ENCODE results near the gene PIEZO1. TPM values are rescaled to one million over a fixed set of nuclear protein-coding genes. Genes with fewer than 3 reads are reported as not detected.
A peak's percentile ranks its signal among the peaks of the same experiment; 100 is the strongest.

The PIEZO1 gene
- total RNA-seq, 1 donor from 2014 or later, result 240 TPM

- peaks cover 26% of the 10 kb centered on the region for H3K4me1 Mint-ChIP-seq (ENCODE audit: low read depth)
- H3K27ac Mint-ChIP-seq, result no peak overlapping the region
Measured at GRCh38 chr16:88695753-88696152, 89.3 kb downstream of the PIEZO1 start.

DNA sequence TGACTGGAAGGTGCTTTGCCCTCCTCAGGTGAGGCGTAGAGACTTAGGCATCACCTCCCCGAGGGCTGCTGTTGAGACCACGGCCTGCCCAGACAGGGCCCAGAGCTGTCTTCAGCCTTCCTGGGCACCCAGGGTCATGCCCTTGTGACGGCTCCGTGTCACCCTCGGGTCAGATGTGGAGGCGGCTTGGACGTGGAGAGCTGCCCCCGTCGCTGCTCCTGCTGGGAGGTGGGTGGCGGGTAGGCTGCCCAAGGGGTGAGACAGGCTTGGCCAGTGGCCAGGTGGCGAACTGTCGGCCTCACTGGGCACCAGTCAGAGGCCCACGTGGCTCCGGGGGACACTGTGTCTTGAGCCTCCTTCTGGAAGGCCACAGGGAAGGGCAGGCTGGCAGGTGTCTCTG, 89.8 kb downstream of the PIEZO1 start:
- intact Hi-C loops (cut with micrococcal nuclease), result no loop called here
- Mint-ChIP-seq H3K27me3 (ENCODE audit: low read depth) (no peaks in the 10 kb centered on the region), H3K4me3 (ENCODE audit: low read depth) (no peak overlapping the region), H3K36me3 (ENCODE audit: low read depth) (peaks cover 23% of the 10 kb centered on the region), H3K9me3 (no peaks in the 10 kb centered on the region), H3K4me1 (ENCODE audit: low read depth) (peaks cover 27% of the 10 kb centered on the region), H3K27ac (no peak overlapping the region)
- DNase-seq (ENCODE audit: low spot score), result no peak

More at GRCh38 chr16:88695753-88696152, 89.3 kb downstream of the PIEZO1 start:
- no peaks in the 10 kb centered on the region for H3K9me3 Mint-ChIP-seq
- DNase-seq (ENCODE audit: low spot score), result no peak
- peaks cover 27% of the 10 kb centered on the region for H3K36me3 Mint-ChIP-seq (ENCODE audit: low read depth)
- intact Hi-C loops (cut with micrococcal nuclease), result no loop called here
- no peak overlapping the region for H3K4me3 Mint-ChIP-seq (ENCODE audit: low read depth)
- no peaks in the 10 kb centered on the region for H3K27me3 Mint-ChIP-seq (ENCODE audit: low read depth)

- Mint-ChIP-seq H3K4me3 (ENCODE audit: low read depth) (no peak overlapping the region), H3K27ac (no peak overlapping the region)
Measured at GRCh38 chr16:88694221-88695087, 90.6 kb downstream of the PIEZO1 start.

GRCh38 chr16:88693420-88694177, 91.4 kb downstream of the PIEZO1 start:
- H3K27me3 Mint-ChIP-seq (ENCODE audit: low read depth), result no peaks in the 10 kb centered on the region
- no peak overlapping the region for H3K27ac Mint-ChIP-seq
- intact Hi-C loops (cut with micrococcal nuclease), result no loop called here
- H3K4me1 Mint-ChIP-seq (ENCODE audit: low read depth), result peaks cover 18% of the 10 kb centered on the region
- peaks cover 15% of the 10 kb centered on the region for H3K36me3 Mint-ChIP-seq (ENCODE audit: low read depth)
- DNase-seq (ENCODE audit: low spot score), result no peak
- H3K9me3 Mint-ChIP-seq, result no peaks in the 10 kb centered on the region
- H3K4me3 Mint-ChIP-seq (ENCODE audit: low read depth), result no peak overlapping the region

More at GRCh38 chr16:88694221-88695087, 90.6 kb downstream of the PIEZO1 start:
- DNase-seq (ENCODE audit: low spot score), result no peak
- Mint-ChIP-seq H3K36me3 (ENCODE audit: low read depth) (peaks cover 16% of the 10 kb centered on the region), H3K27me3 (ENCODE audit: low read depth) (no peaks in the 10 kb centered on the region), H3K4me1 (ENCODE audit: low read depth) (peaks cover 19% of the 10 kb centered on the region), H3K9me3 (no peaks in the 10 kb centered on the region)
- intact Hi-C loops (cut with micrococcal nuclease), result no loop called here

DNA sequence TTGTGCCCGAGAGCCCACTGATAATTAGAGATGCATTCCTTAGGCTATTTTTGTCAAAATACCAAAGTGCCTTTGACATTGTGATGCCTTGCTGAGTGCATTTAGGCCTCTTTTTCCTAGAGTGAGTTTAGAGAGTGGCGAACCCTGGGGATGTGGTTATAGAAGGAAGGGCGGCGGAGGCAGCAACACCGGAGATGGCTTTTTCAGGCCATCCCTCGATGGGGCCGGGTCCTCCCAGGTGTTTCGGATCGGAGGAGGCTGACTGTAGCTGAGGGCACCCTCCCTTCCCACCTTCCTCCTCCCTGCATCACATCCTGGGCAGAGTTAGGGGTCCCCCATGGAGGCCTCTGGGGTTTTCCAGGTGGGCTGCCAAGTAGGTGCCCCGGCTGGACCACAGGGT, 92.2 kb downstream of the PIEZO1 start:
- peak overlapping the region; percentile 7 for H3K27ac Mint-ChIP-seq
- DNase-seq (ENCODE audit: low spot score), result no peak
- H3K4me3 Mint-ChIP-seq (ENCODE audit: low read depth), result no peak overlapping the region
- intact Hi-C loops (cut with micrococcal nuclease), result no loop called here
- peaks cover 9% of the 10 kb centered on the region for H3K36me3 Mint-ChIP-seq (ENCODE audit: low read depth)
- no peaks in the 10 kb centered on the region for H3K9me3 Mint-ChIP-seq
- H3K4me1 Mint-ChIP-seq (ENCODE audit: low read depth), result peaks cover 21% of the 10 kb centered on the region
- H3K27me3 Mint-ChIP-seq (ENCODE audit: low read depth), result no peaks in the 10 kb centered on the region

- intact Hi-C loops (cut with micrococcal nuclease), result no loop called here
- H3K4me1 Mint-ChIP-seq (ENCODE audit: low read depth), result peaks cover 21% of the 10 kb centered on the region
- H3K27ac Mint-ChIP-seq, result peak overlapping the region; percentile 42
- peaks cover 3% of the 10 kb centered on the region for H3K36me3 Mint-ChIP-seq (ENCODE audit: low read depth)
- no peaks in the 10 kb centered on the region for H3K27me3 Mint-ChIP-seq (ENCODE audit: low read depth)
- no peaks in the 10 kb centered on the region for H3K9me3 Mint-ChIP-seq
- no peak overlapping the region for H3K4me3 Mint-ChIP-seq (ENCODE audit: low read depth)
- peak; percentile 36 for DNase-seq (ENCODE audit: low spot score)
Measured at GRCh38 chr16:88691924-88692560, 93.0 kb downstream of the PIEZO1 start.

- Mint-ChIP-seq H3K4me1 (ENCODE audit: low read depth) (peaks cover 21% of the 10 kb centered on the region), H3K9me3 (no peaks in the 10 kb centered on the region)
Measured at GRCh38 chr16:88691129-88691813, 93.7 kb downstream of the PIEZO1 start.

GRCh38 chr16:88690341-88691128, 94.5 kb downstream of the PIEZO1 start:
- H3K4me3 Mint-ChIP-seq (ENCODE audit: low read depth), result no peak overlapping the region
- no peaks in the 10 kb centered on the region for H3K9me3 Mint-ChIP-seq
- H3K27me3 Mint-ChIP-seq (ENCODE audit: low read depth), result no peaks in the 10 kb centered on the region
- H3K27ac Mint-ChIP-seq, result no peak overlapping the region
- DNase-seq (ENCODE audit: low spot score), result no peak
- intact Hi-C loops (cut with micrococcal nuclease), result no loop called here
- no peaks in the 10 kb centered on the region for H3K36me3 Mint-ChIP-seq (ENCODE audit: low read depth)
- peaks cover 21% of the 10 kb centered on the region for H3K4me1 Mint-ChIP-seq (ENCODE audit: low read depth)

More at GRCh38 chr16:88691129-88691813, 93.7 kb downstream of the PIEZO1 start:
- intact Hi-C loops (cut with micrococcal nuclease), result no loop called here
- no peak overlapping the region for H3K27ac Mint-ChIP-seq
- H3K4me3 Mint-ChIP-seq (ENCODE audit: low read depth), result no peak overlapping the region
- no peaks in the 10 kb centered on the region for H3K27me3 Mint-ChIP-seq (ENCODE audit: low read depth)
- H3K36me3 Mint-ChIP-seq (ENCODE audit: low read depth), result no peaks in the 10 kb centered on the region
- DNase-seq (ENCODE audit: low spot score), result no peak

- intact Hi-C loops (cut with micrococcal nuclease), result no loop called here
- DNase-seq (ENCODE audit: low spot score), result no peak
- H3K36me3 Mint-ChIP-seq (ENCODE audit: low read depth), result no peaks in the 10 kb centered on the region
- H3K27ac Mint-ChIP-seq, result no peak overlapping the region
- H3K9me3 Mint-ChIP-seq, result no peaks in the 10 kb centered on the region
- no peaks in the 10 kb centered on the region for H3K27me3 Mint-ChIP-seq (ENCODE audit: low read depth)
- no peak overlapping the region for H3K4me3 Mint-ChIP-seq (ENCODE audit: low read depth)
- H3K4me1 Mint-ChIP-seq (ENCODE audit: low read depth), result peaks cover 31% of the 10 kb centered on the region
Measured at GRCh38 chr16:88688013-88688778, 96.8 kb downstream of the PIEZO1 start.

DNA sequence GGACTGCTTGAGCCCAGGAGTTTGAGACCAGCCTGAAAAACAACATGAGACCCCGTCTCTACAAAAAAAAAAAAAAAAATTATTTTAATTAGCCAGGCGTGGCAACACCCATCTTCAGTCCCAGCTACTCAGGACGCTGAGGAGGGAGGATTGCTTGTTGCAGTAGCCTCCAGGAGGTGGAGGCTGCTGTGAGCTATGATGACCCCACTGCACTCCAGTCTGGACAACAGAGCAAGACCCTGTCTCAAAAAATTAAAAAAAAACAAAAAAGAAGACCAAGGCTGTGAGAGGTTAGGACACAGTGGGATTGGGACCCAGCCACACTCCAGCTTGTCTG, 97.4 kb downstream of the PIEZO1 start:
- intact Hi-C loops (cut with micrococcal nuclease), result no loop called here

GRCh38 chr16:88687254-88687576, 97.8 kb downstream of the PIEZO1 start:
- Mint-ChIP-seq H3K36me3 (ENCODE audit: low read depth) (no peaks in the 10 kb centered on the region), H3K27ac (no peak overlapping the region), H3K4me1 (ENCODE audit: low read depth) (peaks cover 30% of the 10 kb centered on the region), H3K4me3 (ENCODE audit: low read depth) (peak overlapping the region; percentile 26), H3K9me3 (no peaks in the 10 kb centered on the region), H3K27me3 (ENCODE audit: low read depth) (no peaks in the 10 kb centered on the region)
- intact Hi-C loops (cut with micrococcal nuclease), result no loop called here
- no peak for DNase-seq (ENCODE audit: low spot score)

More for the DNA sequence above, 97.4 kb downstream of the PIEZO1 start:
- no peak for DNase-seq (ENCODE audit: low spot score)
- H3K4me3 Mint-ChIP-seq (ENCODE audit: low read depth), result no peak overlapping the region
- no peaks in the 10 kb centered on the region for H3K9me3 Mint-ChIP-seq
- H3K4me1 Mint-ChIP-seq (ENCODE audit: low read depth), result peaks cover 28% of the 10 kb centered on the region
- H3K36me3 Mint-ChIP-seq (ENCODE audit: low read depth), result no peaks in the 10 kb centered on the region
- no peak overlapping the region for H3K27ac Mint-ChIP-seq
- H3K27me3 Mint-ChIP-seq (ENCODE audit: low read depth), result no peaks in the 10 kb centered on the region
